ENCODE measurements around the gene OPN3. TPM values are rescaled to one million over a fixed set of nuclear protein-coding genes. Genes with fewer than 3 reads are reported as not detected.

Gene OPN3
- polyA plus RNA-seq, 2 of the 4 experiments (the other 2 are of a cell fraction) = 41.0 to 144 TPM

DNA sequence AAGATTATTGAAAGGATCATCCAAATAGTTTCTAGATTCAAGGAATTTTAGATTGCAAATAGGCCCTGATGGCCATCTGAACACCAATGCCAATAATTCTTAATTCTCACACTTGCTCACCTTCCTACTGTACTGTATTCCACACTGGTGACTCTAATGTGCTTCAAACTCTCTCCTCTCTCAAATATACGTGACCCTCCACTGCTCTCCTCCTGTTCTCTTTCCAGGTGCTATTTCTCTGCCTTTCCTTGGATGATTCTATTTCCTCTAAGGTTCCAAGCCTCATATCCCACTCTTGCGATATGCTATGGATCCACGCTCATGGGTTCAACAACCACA is 79.4 kb downstream of the OPN3 start (continued):
- TF ChIP-seq, protein P1, sequence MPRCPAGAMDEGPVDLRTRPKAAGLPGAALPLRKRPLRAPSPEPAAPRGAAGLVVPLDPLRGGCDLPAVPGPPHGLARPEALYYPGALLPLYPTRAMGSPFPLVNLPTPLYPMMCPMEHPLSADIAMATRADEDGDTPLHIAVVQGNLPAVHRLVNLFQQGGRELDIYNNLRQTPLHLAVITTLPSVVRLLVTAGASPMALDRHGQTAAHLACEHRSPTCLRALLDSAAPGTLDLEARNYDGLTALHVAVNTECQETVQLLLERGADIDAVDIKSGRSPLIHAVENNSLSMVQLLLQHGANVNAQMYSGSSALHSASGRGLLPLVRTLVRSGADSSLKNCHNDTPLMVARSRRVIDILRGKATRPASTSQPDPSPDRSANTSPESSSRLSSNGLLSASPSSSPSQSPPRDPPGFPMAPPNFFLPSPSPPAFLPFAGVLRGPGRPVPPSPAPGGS (IDR thresholded peaks at IDR 0.05) = no peak
- TF ChIP-seq NFE2L2 (conservative IDR thresholded peaks at IDR 0.05; ENCODE audit: low read length) (no peak), JUNB (IDR thresholded peaks at IDR 0.05) (no peak), ZSCAN20 (CRISPR knock-in tag; IDR thresholded peaks at IDR 0.05) (no peak)
- TF ChIP-seq, protein P2, sequence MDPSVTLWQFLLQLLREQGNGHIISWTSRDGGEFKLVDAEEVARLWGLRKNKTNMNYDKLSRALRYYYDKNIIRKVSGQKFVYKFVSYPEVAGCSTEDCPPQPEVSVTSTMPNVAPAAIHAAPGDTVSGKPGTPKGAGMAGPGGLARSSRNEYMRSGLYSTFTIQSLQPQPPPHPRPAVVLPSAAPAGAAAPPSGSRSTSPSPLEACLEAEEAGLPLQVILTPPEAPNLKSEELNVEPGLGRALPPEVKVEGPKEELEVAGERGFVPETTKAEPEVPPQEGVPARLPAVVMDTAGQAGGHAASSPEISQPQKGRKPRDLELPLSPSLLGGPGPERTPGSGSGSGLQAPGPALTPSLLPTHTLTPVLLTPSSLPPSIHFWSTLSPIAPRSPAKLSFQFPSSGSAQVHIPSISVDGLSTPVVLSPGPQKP (IDR thresholded peaks at IDR 0.05; ENCODE audit: low read depth, low read length) = no peak

DNA sequence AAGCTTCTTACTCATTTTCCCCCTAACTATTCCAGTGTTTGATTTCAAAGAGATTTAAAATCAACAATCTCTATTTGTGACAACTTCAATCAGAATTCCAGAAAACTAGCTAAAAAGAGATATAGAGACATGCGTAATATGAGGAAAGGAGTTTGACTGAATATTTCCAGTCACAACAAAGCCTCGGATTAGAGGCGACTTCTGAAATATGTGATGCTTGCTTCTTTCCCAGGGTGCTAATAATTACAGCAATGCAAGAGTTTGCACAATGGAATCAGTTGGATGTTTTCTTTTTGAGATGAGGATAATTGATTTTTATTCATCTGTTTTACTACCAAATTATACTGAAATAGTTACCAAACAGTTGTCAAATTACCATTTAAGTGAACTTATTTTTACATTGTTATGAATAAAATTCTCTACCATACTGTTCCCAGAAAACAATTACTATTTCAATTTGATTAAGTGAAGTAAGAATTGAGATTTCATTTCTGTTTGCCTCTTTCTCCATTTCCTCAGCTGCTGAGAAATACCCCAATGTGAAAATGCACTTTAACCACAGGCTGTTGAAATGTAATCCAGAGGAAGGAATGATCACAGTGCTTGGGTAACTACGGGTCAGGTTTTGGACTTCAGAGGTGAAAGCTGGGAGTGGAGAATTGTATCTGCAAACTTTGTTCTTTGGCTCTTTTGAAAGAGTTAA is 79.9 kb downstream of the OPN3 start:
- DNase-seq (ENCODE audit: low read depth in 1 of 2, low spot score in 1 of 2) = no peak
- Histone ChIP-seq H3K4me1 (peaks cover 21% of the 10 kb centered on the region), H3K27ac (no peak overlapping the region), H3K4me2 (no peak overlapping the region), H3K4me3 (no peak overlapping the region), H3K9me3 (no peaks in the 10 kb centered on the region)
- WGBS (ENCODE audit: missing lambda C conversion rate) = 85% methylated on average over 4 of the region's 4 CpGs
- FAIRE-seq = no peak
- ATAC-seq = no peak
- POLR2A ChIA-PET = no interaction called here
- CTCF ChIA-PET = interaction anchor here (1.3 kb wide), 1 partner anchor 50 kb away, joined by 3 read pairs; no protein-coding TSS in a partner anchor
- TF ChIP-seq EP300 (IDR thresholded peaks at IDR 0.05) = no peak
- TF ChIP-seq POLR2A (IDR thresholded peaks at IDR 0.05; ENCODE audit: low read length) = no peak
- TF ChIP-seq, protein P3, sequence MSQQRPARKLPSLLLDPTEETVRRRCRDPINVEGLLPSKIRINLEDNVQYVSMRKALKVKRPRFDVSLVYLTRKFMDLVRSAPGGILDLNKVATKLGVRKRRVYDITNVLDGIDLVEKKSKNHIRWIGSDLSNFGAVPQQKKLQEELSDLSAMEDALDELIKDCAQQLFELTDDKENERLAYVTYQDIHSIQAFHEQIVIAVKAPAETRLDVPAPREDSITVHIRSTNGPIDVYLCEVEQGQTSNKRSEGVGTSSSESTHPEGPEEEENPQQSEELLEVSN (IDR thresholded peaks at IDR 0.05; ENCODE audit: borderline replicate concordance, low read depth) = no peak
- no peak for TF ChIP-seq CBX8 (IDR thresholded peaks at IDR 0.05)
- no peak for TF ChIP-seq SREBF2 (IDR thresholded peaks at IDR 0.05)
- TF ChIP-seq, protein P1 (IDR thresholded peaks at IDR 0.05) = no peak
- no peak for TF ChIP-seq HOXB13 (CRISPR knock-in tag; IDR thresholded peaks at IDR 0.05; ENCODE audit: low read depth)
- TF ChIP-seq MAZ (IDR thresholded peaks at IDR 0.05; ENCODE audit: borderline replicate concordance, low read depth, low read length) = no peak
- no peak for TF ChIP-seq RFX5 (IDR thresholded peaks at IDR 0.05)
- no peak for TF ChIP-seq ZFP36 (IDR thresholded peaks at IDR 0.05; ENCODE audit: borderline replicate concordance, partially characterized antibody)
- no peak for TF ChIP-seq ZC3H11A (IDR thresholded peaks at IDR 0.05)
- no peak for TF ChIP-seq CHD4 (IDR thresholded peaks at IDR 0.05; ENCODE audit: borderline replicate concordance)
- TF ChIP-seq KDM5A (IDR thresholded peaks at IDR 0.05) = no peak
- TF ChIP-seq, protein P4, sequence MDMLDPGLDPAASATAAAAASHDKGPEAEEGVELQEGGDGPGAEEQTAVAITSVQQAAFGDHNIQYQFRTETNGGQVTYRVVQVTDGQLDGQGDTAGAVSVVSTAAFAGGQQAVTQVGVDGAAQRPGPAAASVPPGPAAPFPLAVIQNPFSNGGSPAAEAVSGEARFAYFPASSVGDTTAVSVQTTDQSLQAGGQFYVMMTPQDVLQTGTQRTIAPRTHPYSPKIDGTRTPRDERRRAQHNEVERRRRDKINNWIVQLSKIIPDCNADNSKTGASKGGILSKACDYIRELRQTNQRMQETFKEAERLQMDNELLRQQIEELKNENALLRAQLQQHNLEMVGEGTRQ (IDR thresholded peaks at IDR 0.05) = no peak
- TF ChIP-seq, protein P5, sequence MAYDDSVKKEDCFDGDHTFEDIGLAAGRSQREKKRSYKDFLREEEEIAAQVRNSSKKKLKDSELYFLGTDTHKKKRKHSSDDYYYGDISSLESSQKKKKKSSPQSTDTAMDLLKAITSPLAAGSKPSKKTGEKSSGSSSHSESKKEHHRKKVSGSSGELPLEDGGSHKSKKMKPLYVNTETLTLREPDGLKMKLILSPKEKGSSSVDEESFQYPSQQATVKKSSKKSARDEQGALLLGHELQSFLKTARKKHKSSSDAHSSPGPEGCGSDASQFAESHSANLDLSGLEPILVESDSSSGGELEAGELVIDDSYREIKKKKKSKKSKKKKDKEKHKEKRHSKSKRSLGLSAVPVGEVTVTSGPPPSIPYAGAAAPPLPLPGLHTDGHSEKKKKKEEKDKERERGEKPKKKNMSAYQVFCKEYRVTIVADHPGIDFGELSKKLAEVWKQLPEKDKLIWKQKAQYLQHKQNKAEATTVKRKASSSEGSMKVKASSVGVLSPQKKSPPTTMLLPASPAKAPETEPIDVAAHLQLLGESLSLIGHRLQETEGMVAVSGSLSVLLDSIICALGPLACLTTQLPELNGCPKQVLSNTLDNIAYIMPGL (CRISPR knock-in tag; IDR thresholded peaks at IDR 0.05; ENCODE audit: borderline replicate concordance) = no peak
- TF ChIP-seq, protein P6, sequence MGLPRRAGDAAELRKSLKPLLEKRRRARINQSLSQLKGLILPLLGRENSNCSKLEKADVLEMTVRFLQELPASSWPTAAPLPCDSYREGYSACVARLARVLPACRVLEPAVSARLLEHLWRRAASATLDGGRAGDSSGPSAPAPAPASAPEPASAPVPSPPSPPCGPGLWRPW (IDR thresholded peaks at IDR 0.05) = no peak
- TF ChIP-seq, protein P7, sequence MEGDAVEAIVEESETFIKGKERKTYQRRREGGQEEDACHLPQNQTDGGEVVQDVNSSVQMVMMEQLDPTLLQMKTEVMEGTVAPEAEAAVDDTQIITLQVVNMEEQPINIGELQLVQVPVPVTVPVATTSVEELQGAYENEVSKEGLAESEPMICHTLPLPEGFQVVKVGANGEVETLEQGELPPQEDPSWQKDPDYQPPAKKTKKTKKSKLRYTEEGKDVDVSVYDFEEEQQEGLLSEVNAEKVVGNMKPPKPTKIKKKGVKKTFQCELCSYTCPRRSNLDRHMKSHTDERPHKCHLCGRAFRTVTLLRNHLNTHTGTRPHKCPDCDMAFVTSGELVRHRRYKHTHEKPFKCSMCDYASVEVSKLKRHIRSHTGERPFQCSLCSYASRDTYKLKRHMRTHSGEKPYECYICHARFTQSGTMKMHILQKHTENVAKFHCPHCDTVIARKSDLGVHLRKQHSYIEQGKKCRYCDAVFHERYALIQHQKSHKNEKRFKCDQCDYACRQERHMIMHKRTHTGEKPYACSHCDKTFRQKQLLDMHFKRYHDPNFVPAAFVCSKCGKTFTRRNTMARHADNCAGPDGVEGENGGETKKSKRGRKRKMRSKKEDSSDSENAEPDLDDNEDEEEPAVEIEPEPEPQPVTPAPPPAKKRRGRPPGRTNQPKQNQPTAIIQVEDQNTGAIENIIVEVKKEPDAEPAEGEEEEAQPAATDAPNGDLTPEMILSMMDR (IDR thresholded peaks at IDR 0.05) = no peak
- no peak for TF ChIP-seq RCOR1 (IDR thresholded peaks at IDR 0.05; ENCODE audit: low read depth, low read length)
